ENCODE data around the gene AP4M1.

DNA sequence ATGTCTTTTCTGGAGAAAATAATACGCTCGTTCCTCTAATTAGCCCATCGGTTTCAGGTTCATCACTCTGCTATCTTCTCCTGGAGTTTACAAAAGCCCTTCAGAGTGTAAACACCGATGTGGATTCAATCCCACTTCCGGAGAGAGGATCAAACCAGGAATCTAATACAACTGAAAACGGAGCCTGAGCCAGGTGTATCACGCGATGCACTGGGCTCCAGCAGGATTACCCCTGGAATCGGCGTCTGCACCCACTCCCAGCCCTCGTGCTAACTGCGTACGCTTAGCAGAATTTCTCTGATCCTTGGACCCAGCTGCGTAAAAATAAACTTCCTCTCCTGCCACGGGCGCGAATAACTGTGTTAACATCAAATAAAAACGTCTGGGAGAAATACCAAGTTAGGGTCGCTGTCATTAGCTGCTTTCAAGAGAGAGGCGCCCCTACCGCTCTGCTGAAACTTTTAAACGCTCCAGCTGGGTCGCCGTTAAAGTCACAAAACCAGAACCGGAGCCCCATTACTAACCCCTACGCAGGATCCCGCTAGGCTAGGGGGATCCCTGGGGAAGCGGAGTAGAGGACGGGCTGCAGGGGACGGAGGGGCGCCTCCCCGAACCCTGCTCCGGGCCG, 20.4 kb upstream of the AP4M1 start:
- TF ChIP-seq CTCF (IDR thresholded peaks at IDR 0.05) (no peak), EP300 (IDR thresholded peaks at IDR 0.05) (no peak), POLR2A (IDR thresholded peaks at IDR 0.05) (no peak)
